ENCODE data around the gene VARS2. TPM values are rescaled to one million over a fixed set of nuclear protein-coding genes. Genes with fewer than 3 reads are reported as not detected.

The VARS2 gene
- polyA plus RNA-seq, 1 experiment = 10.3 TPM

DNA sequence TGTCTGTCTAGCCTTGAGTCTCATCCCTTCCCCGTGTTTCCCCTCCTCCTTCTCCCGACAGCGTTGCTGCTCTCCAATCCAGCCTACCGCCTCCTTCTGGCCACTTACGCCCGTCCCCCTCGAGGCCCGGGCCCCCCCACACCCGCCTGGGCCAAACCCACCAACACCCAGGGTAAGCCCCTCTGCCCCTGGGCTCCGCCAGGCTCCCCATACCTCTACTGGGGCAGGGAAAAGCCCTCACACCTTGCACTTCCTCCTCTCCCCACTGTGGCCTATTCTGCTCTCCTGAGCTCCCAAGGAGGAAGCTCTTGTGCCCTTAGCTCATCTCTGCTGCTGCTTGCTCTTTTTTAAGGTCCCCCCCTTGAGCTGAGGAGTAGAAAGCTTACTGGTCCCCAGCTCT is 18.7 kb upstream of the VARS2 start:
- Histone ChIP-seq H3K9me3 (ENCODE audit: control insufficient read depth, insufficient read depth, low read length) (no peaks in the 10 kb centered on the region; the same call in 1 of the 2 replicates), H3K27me3 (ENCODE audit: control insufficient read depth, insufficient read depth, low read length) (no peaks in the 10 kb centered on the region), H3K4me3 (ENCODE audit: low read depth, low read length) (no peak overlapping the region), H3K27ac (ENCODE audit: low read depth, low read length) (no peak overlapping the region)
- CTCF ChIA-PET = no interaction called here
- POLR2A ChIA-PET = interaction anchor here (1.8 kb wide), 1 partner anchor 13 kb away, joined by 7 read pairs; the partner anchor contains the start of gene GTF2H4
- no peak for DNase-seq (ENCODE audit: low read depth, low spot score)
- no peak for TF ChIP-seq CTCF (IDR thresholded peaks at IDR 0.05; ENCODE audit: low read depth, low read length)

- Histone ChIP-seq H3K27me3 (ENCODE audit: control insufficient read depth, insufficient read depth, low read length) (no peaks in the 10 kb centered on the region), H3K4me3 (ENCODE audit: low read depth, low read length) (no peak overlapping the region), H3K9me3 (ENCODE audit: control insufficient read depth, insufficient read depth, low read length) (no peaks in the 10 kb centered on the region; the same call in 1 of the 2 replicates), H3K27ac (ENCODE audit: low read depth, low read length) (no peak overlapping the region)
- POLR2A ChIA-PET = interaction anchor here (1.8 kb wide), 1 partner anchor 11 kb away, joined by 7 read pairs; the partner anchor contains the start of gene GTF2H4
- CTCF ChIA-PET = no interaction called here
- no peak for DNase-seq (ENCODE audit: low read depth, low spot score)
- no peak for TF ChIP-seq CTCF (IDR thresholded peaks at IDR 0.05; ENCODE audit: low read depth, low read length)
Measured at GRCh38 chr6:30896541-30896940, 17.5 kb upstream of the VARS2 start.

DNA sequence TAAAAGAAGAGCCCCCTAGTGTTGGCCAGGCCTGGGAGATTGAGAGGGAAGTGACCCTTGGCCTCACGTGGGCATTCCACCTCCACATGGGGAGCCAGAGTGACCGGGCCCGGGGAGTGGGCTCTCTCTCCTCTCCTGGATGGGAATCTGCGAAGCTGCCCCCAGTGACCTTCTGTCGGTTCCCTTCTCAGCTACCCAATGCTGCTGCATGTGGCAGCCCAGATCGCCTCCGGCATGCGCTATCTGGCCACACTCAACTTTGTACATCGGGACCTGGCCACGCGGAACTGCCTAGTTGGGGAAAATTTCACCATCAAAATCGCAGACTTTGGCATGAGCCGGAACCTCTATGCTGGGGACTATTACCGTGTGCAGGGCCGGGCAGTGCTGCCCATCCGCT is 16.2 kb upstream of the VARS2 start:
- DNase-seq (ENCODE audit: low read depth, low spot score) = no peak
- no peaks in the 10 kb centered on the region for H3K27me3 ChIP-seq (ENCODE audit: control insufficient read depth, insufficient read depth, low read length)
- H3K9me3 ChIP-seq (ENCODE audit: control insufficient read depth, insufficient read depth, low read length) = no peaks in the 10 kb centered on the region; the same call in 1 of the 2 replicates
- ChIA-PET CTCF (no interaction called here), POLR2A (no interaction called here)
- no peak for TF ChIP-seq CTCF (IDR thresholded peaks at IDR 0.05; ENCODE audit: low read depth, low read length)
- no peak overlapping the region for H3K27ac ChIP-seq (ENCODE audit: low read depth, low read length)
- no peak overlapping the region for H3K4me3 ChIP-seq (ENCODE audit: low read depth, low read length)

- DNase-seq (ENCODE audit: low read depth, low spot score) = no peak
- H3K27me3 ChIP-seq (ENCODE audit: control insufficient read depth, insufficient read depth, low read length) = no peaks in the 10 kb centered on the region
- TF ChIP-seq CTCF (IDR thresholded peaks at IDR 0.05; ENCODE audit: low read depth, low read length) = no peak
- H3K9me3 ChIP-seq (ENCODE audit: control insufficient read depth, insufficient read depth, low read length) = no peaks in the 10 kb centered on the region
- H3K27ac ChIP-seq (ENCODE audit: low read depth, low read length) = no peak overlapping the region
- ChIA-PET POLR2A (no interaction called here), CTCF (interaction anchor here (0.6 to 1.4 kb wide), 2 partner anchors 17 to 189 kb away, joined by 3 to 5 read pairs; no protein-coding TSS in a partner anchor)
- no peak overlapping the region for H3K4me3 ChIP-seq (ENCODE audit: low read depth, low read length)
Measured at GRCh38 chr6:30898750-30899360, 15.2 kb upstream of the VARS2 start.

DNA sequence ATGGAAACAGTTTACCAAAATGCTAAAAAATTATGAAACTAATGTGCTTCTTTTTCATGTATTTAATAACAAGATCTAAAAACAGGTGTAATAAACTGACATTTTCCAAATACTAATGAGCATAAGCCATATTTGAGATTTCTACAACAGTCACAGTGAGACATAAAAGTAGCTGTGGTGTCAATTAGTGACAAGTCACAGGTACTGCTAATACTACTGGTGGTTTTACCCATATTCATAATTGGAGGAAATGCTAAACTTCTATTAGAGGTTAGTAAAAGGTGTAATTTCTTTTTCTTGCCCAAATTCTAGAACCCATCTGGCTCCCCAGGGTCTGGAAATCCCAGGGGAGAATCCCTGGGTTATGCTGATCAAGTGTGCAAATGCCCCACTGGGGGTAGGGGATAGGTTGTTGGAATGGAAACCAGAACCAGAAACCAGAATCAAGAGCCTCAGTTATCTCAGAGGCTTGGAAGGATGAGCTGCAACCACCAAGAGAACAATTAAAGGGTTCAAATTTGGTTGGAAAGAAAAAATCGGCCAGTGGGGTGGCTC is 13.1 kb upstream of the VARS2 start:
- CTCF ChIA-PET = interaction anchor here (1.1 kb wide), 1 partner anchor 179 kb away, joined by 3 read pairs; no protein-coding TSS in a partner anchor
- no peak overlapping the region for H3K4me3 ChIP-seq (ENCODE audit: low read depth, low read length)
- POLR2A ChIA-PET = no interaction called here
- no peaks in the 10 kb centered on the region for H3K27me3 ChIP-seq (ENCODE audit: control insufficient read depth, insufficient read depth, low read length)
- no peak for TF ChIP-seq CTCF (IDR thresholded peaks at IDR 0.05; ENCODE audit: low read depth, low read length)
- H3K9me3 ChIP-seq (ENCODE audit: control insufficient read depth, insufficient read depth, low read length) = no peaks in the 10 kb centered on the region
- no peak for DNase-seq (ENCODE audit: low read depth, low spot score)
- H3K27ac ChIP-seq (ENCODE audit: low read depth, low read length) = no peak overlapping the region

Measured in AG04450 (cell line).